Measurements from ENCODE around the gene XIRP2.
"Not testable (repeated sequence)": the region's sequence is repeated elsewhere in the genome, so short reads cannot be mapped to it uniquely, and the experiment has no call there.

Gene XIRP2

DNA sequence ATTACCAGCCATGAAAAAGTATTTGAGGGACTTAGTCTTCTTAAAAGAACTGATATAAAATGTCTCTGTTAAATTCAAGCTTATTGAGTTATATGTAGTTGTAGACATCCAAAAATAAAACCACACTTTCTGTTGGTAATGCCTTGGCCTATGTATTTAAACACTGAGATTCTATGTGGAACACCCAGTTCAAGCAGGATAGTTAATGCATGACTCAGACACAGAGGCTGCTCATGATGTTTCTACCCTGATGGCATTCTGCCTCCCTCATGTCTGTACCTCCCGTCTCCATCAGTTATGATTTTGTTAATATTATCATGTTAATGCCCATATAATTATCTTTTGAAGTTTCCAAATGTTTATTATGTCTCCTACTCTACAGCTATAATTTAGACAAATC, 164.5 kb downstream of the XIRP2 start:
- DNase-seq (ENCODE audit: low read depth, low spot score) = no peak

DNA sequence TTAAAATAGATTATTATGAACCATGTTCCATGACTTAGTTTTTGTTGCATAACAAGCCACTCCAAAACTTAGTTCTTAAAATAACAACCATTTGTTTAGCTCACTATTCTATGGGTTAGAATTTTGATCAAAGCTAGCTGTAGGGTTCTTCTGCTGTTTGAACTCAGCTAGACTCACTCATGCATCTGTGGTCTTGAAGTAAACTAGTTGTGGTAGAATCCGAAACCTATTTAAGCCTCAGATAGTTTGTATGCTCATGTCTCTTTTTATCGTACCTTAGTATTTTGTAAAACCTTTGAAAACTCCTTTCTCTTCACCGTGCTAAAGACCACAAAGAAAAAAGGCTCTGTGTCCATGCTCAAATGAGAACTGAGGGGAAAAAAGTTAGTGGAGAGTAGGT, 166.6 kb downstream of the XIRP2 start:
- DNase-seq (ENCODE audit: low read depth, low spot score) = no peak

DNA sequence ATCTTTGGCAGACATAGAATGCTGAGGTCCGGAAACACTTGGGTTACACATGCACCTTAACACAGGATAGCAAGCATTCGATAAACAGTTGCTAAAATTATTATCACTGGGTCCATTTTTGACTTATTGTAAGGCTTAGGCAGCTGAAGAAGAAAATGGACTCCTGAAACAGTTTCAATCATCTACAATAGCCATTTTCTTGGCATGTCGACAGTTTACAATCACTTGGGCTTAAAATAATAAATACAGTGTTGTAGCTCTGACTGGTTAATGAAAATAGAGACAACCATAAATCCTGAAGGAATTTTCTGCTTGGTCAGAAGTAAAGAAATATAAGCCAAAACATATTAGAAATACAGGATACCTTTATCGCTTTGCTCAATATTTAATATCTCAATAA, 169.2 kb downstream of the XIRP2 start:
- DNase-seq (ENCODE audit: low read depth, low spot score) = no peak

DNA sequence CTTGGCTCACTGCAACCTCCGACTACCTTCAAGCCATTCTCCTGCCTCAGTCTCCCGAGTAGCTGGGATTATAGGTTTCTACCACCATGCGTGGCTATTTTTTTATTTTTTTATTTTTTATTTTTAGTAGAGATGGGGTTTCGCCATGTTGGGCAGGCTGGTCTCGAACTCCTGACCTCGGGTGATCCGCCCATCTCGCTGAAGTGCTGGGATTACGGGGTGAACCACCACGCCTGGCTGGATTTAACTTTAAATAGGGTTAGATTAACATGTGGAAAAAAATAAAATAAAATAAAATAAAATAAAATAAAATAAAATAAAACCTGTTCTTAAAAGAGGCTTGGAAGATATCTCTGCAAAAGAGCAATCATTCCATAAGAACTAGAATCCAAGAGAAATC, 170.9 kb downstream of the XIRP2 start:
- DNase-seq (ENCODE audit: low read depth, low spot score) = no peak

DNA sequence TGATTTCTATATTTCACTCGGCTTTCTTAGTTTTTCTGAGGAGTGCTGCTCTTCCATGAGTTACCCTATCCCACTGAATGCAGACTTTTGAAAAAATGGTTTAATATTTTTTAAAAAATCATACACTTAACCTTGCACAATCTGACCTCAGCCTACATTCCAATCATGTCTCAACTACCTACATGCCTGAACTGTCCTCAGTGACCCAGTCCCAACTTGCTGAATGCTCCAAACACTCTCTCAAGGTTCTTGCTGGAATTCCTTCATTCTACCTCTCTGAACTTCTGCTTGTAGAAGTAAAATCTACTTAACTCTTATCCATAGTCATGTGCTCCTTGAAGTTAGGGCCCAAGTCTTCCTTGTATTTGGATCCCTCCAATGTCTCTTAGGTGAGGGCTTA, 181.6 kb downstream of the XIRP2 start:
- DNase-seq (ENCODE audit: low read depth, low spot score) = no peak

DNA sequence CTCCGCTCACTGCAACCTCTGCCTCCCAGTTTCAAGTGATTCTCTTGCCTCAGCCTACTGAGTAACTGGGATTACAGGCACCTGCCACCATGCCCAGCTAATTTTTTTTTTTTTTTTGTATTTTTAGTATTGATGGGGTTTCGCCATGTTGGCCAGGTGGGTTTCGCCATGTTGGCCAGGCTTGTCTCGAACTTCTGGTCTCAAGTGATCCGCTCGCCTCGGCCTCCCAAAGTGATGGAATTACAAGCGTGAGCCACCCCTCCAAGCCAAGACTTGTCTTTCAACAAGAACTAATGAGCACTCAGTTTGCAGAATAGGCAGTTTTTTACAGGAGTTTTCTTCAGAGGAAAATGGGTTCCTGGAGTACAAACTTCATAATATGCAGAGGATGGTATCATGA, 187.4 kb downstream of the XIRP2 start:
- DNase-seq (ENCODE audit: low read depth, low spot score) = not testable (repeated sequence)

DNA sequence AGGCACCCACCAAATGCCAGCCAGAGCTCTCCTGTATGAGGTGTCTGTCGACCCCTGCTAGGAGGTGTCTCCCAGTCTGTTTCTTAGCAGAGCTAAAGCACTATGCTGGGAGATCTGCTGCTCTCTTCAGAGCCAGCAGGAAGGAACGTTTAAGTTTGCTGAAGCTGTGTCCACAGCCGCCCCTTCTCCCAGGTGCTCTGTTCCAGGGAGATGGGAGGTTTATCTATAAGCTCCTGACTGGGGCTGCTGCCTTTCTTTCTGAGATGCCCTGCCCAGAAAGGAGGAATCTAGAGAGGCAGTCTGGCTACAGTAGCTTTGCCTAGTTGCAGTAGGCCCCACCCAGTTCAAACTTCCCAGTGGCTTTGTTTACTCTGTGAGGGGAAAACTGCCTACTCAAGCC, 210.7 kb downstream of the XIRP2 start:
- not testable (repeated sequence) for DNase-seq (ENCODE audit: low read depth, low spot score)

DNA sequence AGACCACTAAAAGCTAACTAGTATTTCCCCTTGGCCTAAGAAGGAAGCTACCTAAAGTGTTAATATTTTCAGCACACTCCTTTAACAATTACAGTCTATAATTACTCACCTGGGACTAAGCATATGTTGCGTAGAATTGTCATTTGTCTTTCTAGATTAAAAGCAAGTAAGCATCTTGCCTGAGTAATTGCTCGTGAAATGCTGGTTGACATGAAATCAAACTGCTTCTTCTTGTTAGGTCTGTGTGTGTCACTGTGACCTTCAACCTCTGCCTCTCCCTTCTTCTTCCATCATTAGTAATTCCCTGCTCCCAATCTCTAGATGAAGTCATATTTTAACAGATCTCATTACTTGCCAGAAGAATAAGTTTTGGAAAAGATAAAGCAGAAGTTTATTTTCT, 212.2 kb downstream of the XIRP2 start:
- DNase-seq (ENCODE audit: low read depth, low spot score) = no peak

DNA sequence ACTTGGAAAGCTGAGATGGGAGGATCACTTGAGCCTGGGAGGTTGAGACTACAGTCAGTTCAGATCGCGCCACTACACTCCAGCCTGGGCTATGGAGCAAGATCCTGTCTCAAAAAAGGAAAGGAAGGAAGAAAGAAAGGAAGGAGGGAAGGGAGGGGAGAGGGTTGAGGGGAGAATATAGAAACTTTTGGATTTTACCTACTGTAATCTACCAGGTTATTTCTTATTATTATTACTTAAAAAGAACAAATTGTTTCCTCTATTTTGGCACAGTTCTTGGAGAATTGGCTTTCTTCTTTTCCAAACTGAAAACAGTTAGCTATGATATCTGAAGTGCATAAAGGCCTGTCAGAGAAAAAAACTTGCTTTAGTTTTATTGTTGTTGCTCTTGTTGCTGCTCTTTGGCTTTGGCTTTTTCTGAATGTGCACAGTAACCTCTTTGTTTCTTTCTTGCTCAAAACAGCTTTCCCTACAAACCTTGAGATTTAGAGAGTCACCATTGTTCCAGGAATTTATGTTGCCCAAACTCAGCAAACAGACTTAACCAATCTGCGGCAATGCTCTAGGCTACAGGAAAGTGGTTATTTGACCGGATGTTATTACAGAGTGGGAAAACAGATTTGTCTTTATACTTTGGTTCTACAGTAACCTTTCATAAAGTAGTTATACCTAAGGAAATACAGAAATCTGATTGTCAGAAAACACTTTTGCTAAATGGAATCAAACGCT, 214.9 kb downstream of the XIRP2 start:
- DNase-seq (ENCODE audit: low read depth, low spot score) = no peak

DNA sequence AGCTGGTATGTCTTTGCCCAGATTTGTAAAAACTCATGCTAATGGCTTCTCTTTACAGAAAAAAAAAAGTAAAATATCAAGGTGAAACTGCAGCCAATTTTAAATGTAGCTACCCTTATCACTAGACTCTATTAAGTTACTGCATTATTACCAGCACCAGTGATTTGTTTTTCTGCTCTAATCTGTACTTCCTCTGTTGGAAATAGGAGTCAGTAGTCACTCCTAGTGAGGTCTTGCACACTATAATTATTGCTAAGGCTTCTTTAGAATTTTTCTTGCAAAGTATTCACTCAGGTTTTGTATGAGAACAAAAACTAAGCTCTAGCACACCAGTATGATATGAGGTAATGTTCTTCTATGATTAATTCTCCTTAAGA, 215.5 kb downstream of the XIRP2 start:
- DNase-seq (ENCODE audit: low read depth, low spot score) = no peak

DNA sequence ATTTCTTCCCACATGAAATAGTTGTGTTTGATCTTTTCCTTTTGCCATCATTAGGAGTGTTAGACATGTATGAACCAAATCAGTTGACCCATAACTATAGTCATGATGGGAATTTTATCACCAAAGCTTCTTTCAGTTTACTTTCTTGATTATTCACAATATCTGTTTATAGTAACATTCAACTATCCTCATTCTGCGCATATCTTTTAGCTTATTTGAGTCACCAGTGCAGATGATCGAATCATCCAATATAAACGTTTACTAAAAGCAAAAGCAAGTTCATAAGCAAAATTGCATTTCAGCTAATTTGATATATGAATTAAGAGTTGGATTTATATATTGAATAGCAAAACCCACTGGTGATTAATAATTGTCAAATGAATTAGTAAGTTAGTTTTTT, 216.4 kb downstream of the XIRP2 start:
- no peak for DNase-seq (ENCODE audit: low read depth, low spot score)

DNA sequence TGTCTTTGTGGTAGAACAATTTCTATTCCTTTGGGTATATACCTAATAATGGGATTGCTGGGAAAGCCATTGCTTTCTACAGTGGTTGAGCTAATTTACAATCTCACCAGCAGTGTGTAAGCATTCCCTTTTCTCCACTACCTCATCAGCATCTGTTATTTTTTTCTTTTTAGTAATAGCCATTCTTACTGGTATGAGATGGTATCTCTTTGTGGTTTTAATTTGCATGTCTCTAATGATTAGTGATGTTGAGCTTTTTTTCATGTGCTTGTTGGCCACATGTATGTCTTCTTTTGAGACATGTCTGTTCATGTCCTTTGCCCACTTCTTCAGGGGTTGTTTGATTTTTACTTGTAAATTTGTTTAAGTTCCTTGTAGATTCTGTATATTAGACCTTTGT, 221.4 kb downstream of the XIRP2 start:
- DNase-seq (ENCODE audit: low read depth, low spot score) = not testable (repeated sequence)

DNA sequence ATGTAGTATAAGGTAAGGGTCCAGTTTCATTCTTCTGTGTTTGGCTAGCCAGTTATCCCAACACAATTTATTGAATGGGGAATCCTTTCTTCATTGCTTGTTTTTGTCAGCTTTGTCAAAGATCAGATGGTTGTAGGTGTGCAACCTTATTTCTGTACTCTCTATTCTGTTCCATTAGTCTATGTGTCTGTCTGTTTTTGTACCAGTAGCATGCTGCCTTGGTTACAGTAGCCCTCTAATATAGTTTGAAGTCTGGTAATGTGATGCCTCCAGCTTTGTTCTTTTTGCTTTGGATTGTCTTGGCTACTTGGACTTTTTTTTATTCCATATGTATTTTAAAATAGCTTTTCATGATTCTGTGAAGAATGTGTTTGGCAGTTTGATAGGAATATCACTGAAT, 222.1 kb downstream of the XIRP2 start:
- no peak for DNase-seq (ENCODE audit: low read depth, low spot score)

DNA sequence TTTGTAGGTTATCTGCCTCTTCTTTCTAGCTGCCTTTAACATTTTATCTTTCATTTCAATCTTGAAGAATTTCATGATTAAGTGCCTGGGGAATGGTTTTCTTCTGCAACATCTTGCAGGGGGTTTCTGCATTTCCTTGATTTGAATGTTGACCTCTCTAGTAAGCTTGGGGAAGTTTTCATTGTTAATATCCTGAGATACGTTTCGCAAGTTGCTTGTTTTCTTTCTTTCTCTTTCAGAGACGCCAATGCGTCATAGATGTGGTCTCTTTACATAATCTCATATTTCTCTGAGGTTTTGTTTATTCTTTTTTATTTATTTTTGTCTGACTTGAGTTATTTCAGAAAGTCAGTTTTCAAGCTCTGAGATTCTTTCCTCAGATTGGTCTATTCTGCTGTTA, 225.7 kb downstream of the XIRP2 start:
- DNase-seq (ENCODE audit: low read depth, low spot score) = no peak

DNA sequence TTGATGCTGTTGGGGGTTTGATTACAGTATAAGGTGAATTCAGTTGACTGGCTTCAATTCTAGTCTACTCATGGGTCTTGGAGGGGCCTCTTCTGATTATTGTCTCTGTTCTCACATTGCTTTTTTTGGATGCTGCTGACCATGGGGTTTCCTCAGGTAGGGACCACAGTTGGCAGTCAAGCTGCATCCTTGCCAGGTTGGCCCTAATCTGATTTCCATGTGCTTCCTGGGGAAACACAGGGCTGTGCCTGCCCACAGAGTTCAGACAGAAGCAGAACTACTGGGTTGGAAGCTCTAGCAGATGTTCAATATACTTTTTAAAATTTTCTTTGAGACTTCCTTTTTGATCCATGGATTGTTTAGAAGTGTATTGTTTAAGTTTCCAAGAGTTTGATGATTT, 227.3 kb downstream of the XIRP2 start:
- DNase-seq (ENCODE audit: low read depth, low spot score) = no peak

DNA sequence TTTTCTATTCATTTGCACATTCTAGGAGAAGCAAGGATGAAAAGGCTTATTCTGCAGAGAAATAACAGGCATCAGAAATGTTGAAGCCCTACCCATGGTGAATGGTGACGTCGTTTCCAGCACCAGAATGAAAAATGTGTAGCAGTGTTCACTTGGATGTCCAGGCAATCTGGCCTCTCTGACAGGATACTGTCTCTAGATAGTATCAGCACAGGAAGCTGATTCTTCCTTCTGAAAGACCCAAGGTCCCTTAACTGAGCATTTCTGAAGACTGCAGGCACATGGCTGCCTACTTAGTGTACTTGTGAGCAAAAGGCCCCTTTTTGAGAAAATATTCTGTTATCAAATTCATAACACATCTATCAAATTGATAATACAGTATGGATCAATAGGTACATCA, 234.1 kb downstream of the XIRP2 start:
- no peak for DNase-seq (ENCODE audit: low read depth, low spot score)

DNA sequence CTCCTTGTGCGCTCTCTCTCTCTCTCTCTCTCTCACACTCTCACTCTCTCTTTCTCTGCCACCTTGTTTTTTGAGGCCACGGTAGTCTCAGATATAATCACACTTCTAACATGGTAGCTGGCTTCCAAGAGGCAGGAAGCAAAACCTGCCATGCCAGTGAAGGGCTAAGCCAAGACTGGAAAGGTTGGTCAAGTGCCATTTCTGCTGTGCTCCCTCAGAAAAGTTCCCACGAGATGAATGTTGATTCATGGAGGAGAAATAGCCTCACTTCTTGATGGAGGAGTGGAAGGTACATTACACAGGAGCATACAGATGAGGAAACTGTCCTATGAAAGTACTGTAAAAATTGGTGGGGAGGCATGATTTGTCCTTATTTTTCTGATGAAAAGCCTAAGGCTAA, 237.9 kb downstream of the XIRP2 start:
- DNase-seq (ENCODE audit: low read depth, low spot score) = no peak

DNA sequence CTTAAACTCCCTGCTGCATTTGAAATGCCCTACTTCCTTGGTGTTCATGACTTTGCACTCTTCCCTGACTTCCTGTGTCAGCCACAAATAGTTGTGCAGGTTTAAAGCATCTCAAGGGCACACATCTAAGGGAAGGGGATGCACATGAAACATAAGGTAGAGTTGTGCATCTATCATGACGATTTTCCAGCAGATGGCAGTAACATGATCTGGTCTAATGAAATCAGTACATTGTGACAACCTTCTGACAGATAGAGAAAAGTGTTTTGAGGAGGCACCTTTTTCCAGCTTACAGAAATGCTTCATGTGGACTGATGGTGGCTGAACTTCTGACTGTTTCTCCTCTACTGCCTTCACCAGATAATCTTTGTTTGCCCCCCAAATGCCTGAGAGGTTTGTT, 238.9 kb downstream of the XIRP2 start:
- DNase-seq (ENCODE audit: low read depth, low spot score) = no peak

DNA sequence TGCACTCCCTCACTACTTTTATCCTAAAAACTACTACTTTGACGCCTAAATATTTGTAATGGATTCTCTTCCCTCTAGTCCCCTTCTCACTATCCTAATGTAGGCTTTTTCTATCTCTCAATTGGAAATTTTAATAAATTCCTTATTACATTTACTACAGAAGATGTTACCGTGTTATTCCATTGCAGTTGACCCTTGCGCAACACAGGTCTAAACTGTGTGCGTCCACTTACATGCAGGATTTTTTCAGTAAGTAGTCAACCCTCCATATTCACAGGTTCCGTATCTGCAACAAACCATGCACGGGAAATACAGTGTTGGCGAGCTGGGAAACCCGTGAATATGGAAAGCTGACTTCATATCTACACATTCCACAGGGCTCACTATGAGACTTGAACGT, 239.8 kb downstream of the XIRP2 start:
- DNase-seq (ENCODE audit: low read depth, low spot score) = no peak

DNA sequence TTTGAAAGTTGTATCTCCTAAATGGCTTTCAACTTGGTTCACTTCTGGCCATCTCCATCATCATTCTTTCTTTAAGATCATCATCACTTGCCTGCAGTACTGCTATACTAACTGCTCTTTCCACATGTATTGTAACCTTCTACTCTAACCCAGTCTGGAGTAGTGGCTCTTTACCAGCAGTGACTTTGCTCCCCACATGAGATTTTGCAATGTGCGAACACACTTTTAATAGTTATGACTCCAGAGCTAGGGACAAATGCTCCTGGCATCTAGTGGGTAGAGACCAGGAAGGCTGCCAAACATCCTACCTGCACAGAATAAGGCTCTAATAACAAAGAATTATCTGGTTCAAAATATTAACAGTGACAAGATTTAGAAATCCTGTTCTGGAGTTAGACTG, 243.8 kb downstream of the XIRP2 start:
- DNase-seq (ENCODE audit: low read depth, low spot score) = no peak

DNA sequence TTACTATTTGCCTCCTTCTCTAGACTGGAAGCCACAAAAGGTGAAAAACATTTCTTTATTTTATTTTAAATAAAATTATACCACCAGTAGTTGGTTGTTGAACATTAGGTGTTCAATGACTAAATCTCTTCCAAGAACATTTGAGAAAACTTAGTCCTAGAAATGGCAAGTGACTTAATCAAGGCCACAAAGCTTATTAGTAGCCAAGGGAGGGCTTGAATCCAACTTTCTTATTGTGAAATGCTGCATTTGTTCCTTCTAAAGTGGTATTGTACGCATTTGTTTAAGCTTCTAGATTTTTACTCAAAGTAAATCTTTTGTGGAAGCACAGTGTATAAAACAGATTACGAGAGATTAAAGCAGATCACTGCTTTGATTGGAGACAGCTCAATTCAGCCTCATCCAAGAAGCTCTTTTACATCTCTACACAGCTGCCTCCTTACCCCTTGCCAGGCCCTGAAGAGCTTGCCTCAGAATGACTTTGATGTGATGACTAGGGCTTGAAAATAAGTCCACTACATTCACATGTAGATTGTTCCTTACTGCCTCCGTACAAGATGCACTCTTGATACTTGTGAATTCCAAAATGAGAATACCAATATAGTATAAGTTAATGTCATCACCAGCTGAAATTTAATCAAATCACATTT, 244.8 kb downstream of the XIRP2 start:
- no peak for DNase-seq (ENCODE audit: low read depth, low spot score)

DNA sequence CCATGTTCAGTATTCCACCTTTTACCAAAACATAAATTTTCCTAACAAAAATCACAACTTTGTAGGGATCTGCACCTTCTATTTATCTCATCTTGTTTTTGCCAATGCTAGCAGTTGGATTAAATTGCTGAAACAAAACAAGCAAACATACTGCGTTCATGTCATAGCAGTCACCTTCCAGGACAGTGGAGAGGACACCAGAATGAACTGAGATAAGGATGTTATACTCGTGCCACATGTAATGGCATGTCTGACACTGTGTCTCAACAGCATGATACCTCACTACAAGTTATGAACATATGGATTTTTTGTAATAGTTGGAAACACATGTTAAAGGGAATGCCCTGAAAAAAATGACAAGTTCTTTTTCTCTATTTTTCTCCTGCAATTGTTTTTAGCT, 245.3 kb downstream of the XIRP2 start:
- DNase-seq (ENCODE audit: low read depth, low spot score) = no peak

DNA sequence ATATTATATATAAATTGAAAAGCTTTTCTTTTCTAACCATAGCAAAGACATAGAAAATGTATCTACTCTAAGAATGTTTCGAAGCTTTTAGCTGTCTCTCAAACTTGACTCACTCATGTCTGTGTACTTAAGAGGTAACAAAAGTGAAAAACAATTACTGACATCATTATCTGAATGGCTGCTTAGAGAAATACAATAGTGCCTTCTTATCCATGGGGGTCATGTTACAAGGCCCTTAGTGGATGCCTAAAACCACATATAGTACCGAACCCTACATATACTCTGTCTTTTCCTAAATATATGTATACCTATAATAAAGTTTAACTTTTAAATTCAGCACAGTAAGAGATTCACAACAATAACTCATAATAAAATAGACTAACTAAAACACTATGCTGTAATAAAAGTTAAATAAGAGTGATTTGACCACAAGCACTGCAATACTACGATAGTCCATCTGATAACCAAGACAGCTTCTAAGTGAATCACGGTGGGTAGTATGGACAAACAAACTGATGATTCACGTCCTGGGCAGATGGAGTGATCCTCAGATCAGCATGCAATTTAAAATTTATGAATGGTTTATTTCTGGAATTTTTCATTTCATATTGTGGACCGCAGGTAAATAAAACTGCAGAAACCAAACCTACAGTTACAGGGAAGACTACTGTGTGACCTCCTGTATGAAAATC, 246.2 kb downstream of the XIRP2 start:
- DNase-seq (ENCODE audit: low read depth, low spot score) = no peak

Measured in iPS DF 19.7 (cell line).